ENCODE data around the gene SLC9C2. TPM values are rescaled to one million over a fixed set of nuclear protein-coding genes. Genes with fewer than 3 reads are reported as not detected.
"Not testable (repeated sequence)": the region's sequence is repeated elsewhere in the genome, so short reads cannot be mapped to it uniquely, and the experiment has no call there.

Gene SLC9C2
- total RNA-seq, 1 donor from 2014 or later = not detected

- Histone ChIP-seq H3K27me3 (ENCODE audit: control insufficient read depth, insufficient read depth, low read length) (no peaks in the 10 kb centered on the region), H3K4me3 (ENCODE audit: low read depth, low read length) (no peak overlapping the region), H3K36me3 (ENCODE audit: control insufficient read depth, insufficient read depth, low read length) (no peaks in the 10 kb centered on the region)
- FAIRE-seq (no peak), DNase-seq (ENCODE audit: low read depth) (no peak)
- no peak for TF ChIP-seq CTCF (IDR thresholded peaks at IDR 0.05; ENCODE audit: insufficient read depth, low read length, severe bottlenecking)
These were observed 100.8 kb downstream of the SLC9C2 start for GRCh38 chr1:173502104-173502503.

- no peak for TF ChIP-seq CTCF (IDR thresholded peaks at IDR 0.05; ENCODE audit: insufficient read depth, low read length, severe bottlenecking)
- DNase-seq (ENCODE audit: low read depth) = no peak
- H3K4me3 ChIP-seq (ENCODE audit: low read depth, low read length) = no peak overlapping the region
- no peak for FAIRE-seq
- H3K36me3 ChIP-seq (ENCODE audit: control insufficient read depth, insufficient read depth, low read length) = no peaks in the 10 kb centered on the region
- H3K27me3 ChIP-seq (ENCODE audit: control insufficient read depth, insufficient read depth, low read length) = no peaks in the 10 kb centered on the region
These were observed 103.1 kb downstream of the SLC9C2 start for GRCh38 chr1:173499729-173500128.

- no peak for DNase-seq (ENCODE audit: low read depth)
- H3K36me3 ChIP-seq (ENCODE audit: control insufficient read depth, insufficient read depth, low read length) = no peaks in the 10 kb centered on the region
- TF ChIP-seq CTCF (IDR thresholded peaks at IDR 0.05; ENCODE audit: insufficient read depth, low read length, severe bottlenecking) = no peak
- no peak for FAIRE-seq
- no peaks in the 10 kb centered on the region for H3K27me3 ChIP-seq (ENCODE audit: control insufficient read depth, insufficient read depth, low read length)
- no peak overlapping the region for H3K4me3 ChIP-seq (ENCODE audit: low read depth, low read length)
These were observed 106.0 kb downstream of the SLC9C2 start for GRCh38 chr1:173496757-173497320.

- Histone ChIP-seq H3K27me3 (ENCODE audit: control insufficient read depth, insufficient read depth, low read length) (no peaks in the 10 kb centered on the region), H3K4me3 (ENCODE audit: low read depth, low read length) (no peak overlapping the region), H3K36me3 (ENCODE audit: control insufficient read depth, insufficient read depth, low read length) (no peaks in the 10 kb centered on the region)
- TF ChIP-seq CTCF (IDR thresholded peaks at IDR 0.05; ENCODE audit: insufficient read depth, low read length, severe bottlenecking) = no peak
- no peak for DNase-seq (ENCODE audit: low read depth)
- FAIRE-seq = no peak
These were observed 107.1 kb downstream of the SLC9C2 start for GRCh38 chr1:173495609-173496267.

GRCh38 chr1:173493125-173493524 lies 109.7 kb downstream of the SLC9C2 start:
- not testable (repeated sequence) for H3K36me3 ChIP-seq (ENCODE audit: control insufficient read depth, insufficient read depth, low read length); H3K4me3 ChIP-seq (ENCODE audit: low read depth, low read length); FAIRE-seq; DNase-seq (ENCODE audit: low read depth); H3K27me3 ChIP-seq (ENCODE audit: control insufficient read depth, insufficient read depth, low read length)

- no peak for DNase-seq (ENCODE audit: low read depth)
- no peak for TF ChIP-seq CTCF (IDR thresholded peaks at IDR 0.05; ENCODE audit: insufficient read depth, low read length, severe bottlenecking)
- Histone ChIP-seq H3K36me3 (ENCODE audit: control insufficient read depth, insufficient read depth, low read length) (peaks cover 5% of the 10 kb centered on the region), H3K27me3 (ENCODE audit: control insufficient read depth, insufficient read depth, low read length) (no peaks in the 10 kb centered on the region), H3K4me3 (ENCODE audit: low read depth, low read length) (no peak overlapping the region)
- no peak for FAIRE-seq
These were observed 111.4 kb downstream of the SLC9C2 start for GRCh38 chr1:173491508-173491907.
